HG03280 (cell line): ENCODE results near the gene CEP85.

Experiments used
- ATAC-seq: cut with Tn5 transposase; IDR thresholded peaks from one replicate; pipeline ENCODE4 v1.9.1; 2021; ENCODE audit warnings: mild to moderate bottlenecking, moderate library complexity; ENCODE audit not compliant: unreplicated experiment

The CEP85 gene

GRCh38 chr1:26233903-26234643, at the start of gene CEP85:
CEP85 (plus strand) TSS chr1:26234200; CDS start chr1:26239784, 5,584 bp downstream.
- peak; percentile 89 for ATAC-seq

GRCh38 chr1:26184883-26185282, 49.1 kb upstream of the CEP85 start:
- ATAC-seq: no peak

- no peak for ATAC-seq
Measured at GRCh38 chr1:26187882-26188281, 46.1 kb upstream of the CEP85 start.

GRCh38 chr1:26188477-26188876, 45.5 kb upstream of the CEP85 start:
- no peak for ATAC-seq

GRCh38 chr1:26189331-26189730, 44.7 kb upstream of the CEP85 start:
- ATAC-seq: no peak

GRCh38 chr1:26189751-26190275, 44.2 kb upstream of the CEP85 start:
- ATAC-seq: no peak

GRCh38 chr1:26190373-26190987, 43.5 kb upstream of the CEP85 start, which contains the start of gene CATSPER4:
CATSPER4 (plus strand) TSS chr1:26190602; CDS start chr1:26190628, 26 bp downstream.
- ATAC-seq: no peak

- ATAC-seq: no peak
Measured at GRCh38 chr1:26191739-26192138, 42.3 kb upstream of the CEP85 start.

- no peak for ATAC-seq
Measured at GRCh38 chr1:26195805-26196204, 38.2 kb upstream of the CEP85 start.

GRCh38 chr1:26197301-26197700, 36.7 kb upstream of the CEP85 start:
- ATAC-seq: no peak

GRCh38 chr1:26197813-26198212, 36.2 kb upstream of the CEP85 start:
- ATAC-seq: no peak

GRCh38 chr1:26200413-26200812, 33.6 kb upstream of the CEP85 start:
- ATAC-seq: no peak

GRCh38 chr1:26203642-26204318, 30.2 kb upstream of the CEP85 start:
- ATAC-seq: no peak

- no peak for ATAC-seq
Measured at GRCh38 chr1:26210147-26210870, 23.7 kb upstream of the CEP85 start.

GRCh38 chr1:26212726-26213125, 21.3 kb upstream of the CEP85 start:
- ATAC-seq: no peak

GRCh38 chr1:26213335-26213905, 20.6 kb upstream of the CEP85 start:
- no peak for ATAC-seq

- ATAC-seq: no peak
Measured at GRCh38 chr1:26215246-26215645, 18.8 kb upstream of the CEP85 start.

GRCh38 chr1:26218906-26219494, 15.0 kb upstream of the CEP85 start:
- ATAC-seq: no peak

- ATAC-seq: no peak
Measured at GRCh38 chr1:26220199-26220912, 13.6 kb upstream of the CEP85 start.

- ATAC-seq: no peak
Measured at GRCh38 chr1:26221094-26221493, 12.9 kb upstream of the CEP85 start.
